ENCODE results near the gene TCERG1.

GRCh38 chr5:146541958-146542849 lies 95.1 kb downstream of the TCERG1 start:
- TF ChIP-seq CTCF (conservative IDR thresholded peaks at IDR 0.05 in 1 of 2, IDR thresholded peaks at IDR 0.05 in 1 of 2; ENCODE audit: extremely low read depth in 1 of 2, insufficient read depth in 1 of 2, low read depth in 1 of 2, low read length in 2 of 2) (peak; percentile 96), EZH2 (IDR thresholded peaks at IDR 0.05; ENCODE audit: borderline replicate concordance, low read length) (no peak)
